GM23338 (cell line): Measurements from ENCODE around the gene LYST. TPM values are rescaled to one million over a fixed set of nuclear protein-coding genes. Genes with fewer than 3 reads are reported as not detected.

Experiments
- ATAC-seq: fragments of 200-7000 bp; cut with Tn5 transposase; 3 replicates; pipeline ENCODE4 v1.9.1; 2020
- DNase-seq: peaks from one replicate; pipeline ENCODE4 v3.0.0-alpha.2; 2015; ENCODE audit warnings: low spot score
- H2AFZ ChIP-seq: fragments of 200-600 bp; sonication (generic); 2 replicates; pipeline ENCODE4 v1.8.0; 2016; ENCODE audit warnings: antibody characterized with exemption, mild to moderate bottlenecking, moderate library complexity
- H3F3A ChIP-seq: fragments of 200-600 bp; sonication (generic); replicated peaks from 2 replicates; pipeline ENCODE4 v1.8.0; 2017; ENCODE audit warnings: antibody characterized with exemption, mixed run types, low read depth
- H3K27ac ChIP-seq: fragments of 200-600 bp; sonication (generic); 2 replicates; pipeline ENCODE4 v1.6.1; 2016; ENCODE audit warnings: low read depth
- H3K27me3 ChIP-seq: fragments of 200-600 bp; sonication (generic); 2 replicates; pipeline ENCODE4 v1.8.0; 2016; ENCODE audit warnings: mild to moderate bottlenecking, mixed run types, moderate library complexity; ENCODE audit not compliant: insufficient read depth
- H3K36me3 ChIP-seq: fragments of 200-600 bp; sonication (generic); 2 replicates; pipeline ENCODE4 v1.8.0; 2016; ENCODE audit warnings: mild to moderate bottlenecking; ENCODE audit not compliant: insufficient read depth
- H3K4me1 ChIP-seq: fragments of 200-600 bp; sonication (generic); 2 replicates; pipeline ENCODE4 v1.8.0; 2016; ENCODE audit warnings: mild to moderate bottlenecking, moderate library complexity; ENCODE audit not compliant: insufficient read depth
- H3K4me2 ChIP-seq: fragments of 200-600 bp; sonication (generic); 2 replicates; pipeline ENCODE4 v1.7.1; 2017; ENCODE audit warnings: mixed run types
- H3K4me3 ChIP-seq: fragments of 200-600 bp; sonication (generic); 2 replicates; pipeline ENCODE4 v1.6.1; 2016; ENCODE audit warnings: mixed run types
- H3K79me2 ChIP-seq: fragments of 200-600 bp; sonication (generic); replicated peaks from 2 replicates; pipeline ENCODE4 v1.8.0; 2017; ENCODE audit warnings: mild to moderate bottlenecking; ENCODE audit not compliant: insufficient read depth
- H3K9me2 ChIP-seq: fragments of 200-600 bp; sonication (generic); 2 replicates; pipeline ENCODE4 v1.8.0; 2017; ENCODE audit not compliant: insufficient read depth
- H4K20me1 ChIP-seq: fragments of 200-600 bp; sonication (generic); replicated peaks from 2 replicates; pipeline ENCODE4 v1.8.0; 2017; ENCODE audit warnings: mild to moderate bottlenecking; ENCODE audit not compliant: insufficient read depth
- H3K27ac Mint-ChIP-seq: 2 replicates; pipeline ENCODE4 v1.8.0; 2020; ENCODE audit warnings: inconsistent platforms, mild to moderate bottlenecking, moderate library complexity, mixed read lengths
- H3K27me3 Mint-ChIP-seq: 3 replicates; pipeline ENCODE4 v1.8.0; 2022; ENCODE audit warnings: low read depth, mild to moderate bottlenecking, moderate library complexity, mixed read lengths, inconsistent platforms; ENCODE audit not compliant: insufficient read depth, poor library complexity
- H3K36me3 Mint-ChIP-seq: 3 replicates; pipeline ENCODE4 v1.8.0; 2021; ENCODE audit warnings: low read depth, mild to moderate bottlenecking, inconsistent platforms, moderate library complexity, mixed read lengths
- H3K4me1 Mint-ChIP-seq: 3 replicates; pipeline ENCODE4 v1.8.0; 2020; ENCODE audit warnings: mild to moderate bottlenecking, inconsistent platforms, mixed read lengths
- H3K4me3 Mint-ChIP-seq: 3 replicates; pipeline ENCODE4 v1.8.0; 2021; ENCODE audit warnings: moderate library complexity, mild to moderate bottlenecking, inconsistent platforms, mixed read lengths
- H3K9me3 Mint-ChIP-seq: 3 replicates; pipeline ENCODE4 v1.8.0; 2020; ENCODE audit warnings: moderate library complexity, mild to moderate bottlenecking, inconsistent platforms, mixed read lengths
- EZH2phosphoT487 ChIP-seq: fragments of 200-600 bp; sonication (generic); IDR thresholded peaks from one replicate; pipeline ENCODE4 v1.8.1; 2018; ENCODE audit warnings: antibody characterized with exemption; ENCODE audit not compliant: unreplicated experiment
- POLR2AphosphoS5 ChIP-seq: IDR thresholded peaks from 2 replicates; pipeline ENCODE4 v1.6.1; 2016; ENCODE audit warnings: antibody characterized with exemption, low read depth
- ZNF114 ChIP-seq: fragments of 250-450 bp; sonication (Bioruptor Pico); IDR thresholded peaks from 2 replicates; pipeline ENCODE4 v1.5.0; 2020; ENCODE audit warnings: mild to moderate bottlenecking, moderate library complexity
- polyA plus RNA-seq: library from polyadenylated mRNA; unstranded; fragments of >200 nt; fragmentation: Nextera tagmentation; extraction: Ambion mirVana; gene quantifications from 2 replicates; pipeline ENCODE4 v1.2.1, GENCODE V29; 2016
- total RNA-seq: library from RNA; depleted of rRNA; stranded (reverse); fragments of >200 nt; shearing (Covaris generic); gene quantifications from 2 replicates; pipeline ENCODE4 v1.2.3, GENCODE V29; 2014
- TF ChIP-seq, protein P1 (sequence below): fragments of 250-450 bp; sonication (Bioruptor Pico); IDR thresholded peaks from 2 replicates; pipeline ENCODE4 v1.5.0; 2020; ENCODE audit warnings: mild to moderate bottlenecking, moderate library complexity
- TF ChIP-seq, protein P2 (sequence below): IDR thresholded peaks from 2 replicates; pipeline ENCODE4 v1.6.1; 2016; ENCODE audit warnings: antibody characterized with exemption
- TF ChIP-seq, protein P3 (sequence below): IDR thresholded peaks from one replicate; pipeline ENCODE4 v1.6.1; 2018; ENCODE audit warnings: antibody characterized with exemption; ENCODE audit not compliant: unreplicated experiment

LYST gene
- total and polyA plus RNA-seq, 2 experiments from 2014 or later, result 0.21 to 1.0 TPM

DNA sequence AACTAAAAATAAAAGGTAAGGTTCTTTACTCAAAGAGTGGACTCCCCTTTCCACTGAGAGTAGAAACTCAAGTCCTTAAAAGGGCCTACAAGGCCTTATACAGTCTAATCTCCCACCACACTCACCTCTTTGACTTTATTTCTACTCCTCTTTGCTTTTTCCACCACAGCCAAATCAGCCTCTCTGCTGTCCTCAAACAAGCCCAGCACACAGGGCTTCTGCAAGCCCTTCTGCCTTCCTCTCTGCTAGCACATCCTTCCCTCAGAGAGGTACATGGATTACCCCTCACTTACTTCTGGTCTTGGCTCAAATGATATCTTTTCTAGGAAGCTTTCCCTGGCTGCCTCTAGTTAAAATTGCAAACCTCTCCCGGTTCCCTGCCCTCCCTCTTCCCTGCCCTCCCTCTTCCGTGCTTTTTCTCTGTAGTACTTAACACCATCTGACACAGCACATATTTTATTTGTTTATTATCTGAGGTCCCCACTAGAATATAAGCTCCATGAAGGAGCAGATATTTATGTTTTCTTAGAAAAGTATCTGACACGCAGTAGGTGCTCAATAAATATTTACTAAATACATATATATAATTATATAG is 1.7 kb downstream of the LYST start:
- Mint-ChIP-seq H3K4me1 (peaks cover 13% of the 10 kb centered on the region), H3K27me3 (peaks cover 18% of the 10 kb centered on the region), H3K4me3 (no peak overlapping the region; the same call in 2 of the 3 replicates), H3K9me3 (no peaks in the 10 kb centered on the region), H3K27ac (no peak overlapping the region), H3K36me3 (no peaks in the 10 kb centered on the region)
- TF ChIP-seq POLR2AphosphoS5, result no peak
- no peak for TF ChIP-seq ZNF114
- TF ChIP-seq, protein P1, sequence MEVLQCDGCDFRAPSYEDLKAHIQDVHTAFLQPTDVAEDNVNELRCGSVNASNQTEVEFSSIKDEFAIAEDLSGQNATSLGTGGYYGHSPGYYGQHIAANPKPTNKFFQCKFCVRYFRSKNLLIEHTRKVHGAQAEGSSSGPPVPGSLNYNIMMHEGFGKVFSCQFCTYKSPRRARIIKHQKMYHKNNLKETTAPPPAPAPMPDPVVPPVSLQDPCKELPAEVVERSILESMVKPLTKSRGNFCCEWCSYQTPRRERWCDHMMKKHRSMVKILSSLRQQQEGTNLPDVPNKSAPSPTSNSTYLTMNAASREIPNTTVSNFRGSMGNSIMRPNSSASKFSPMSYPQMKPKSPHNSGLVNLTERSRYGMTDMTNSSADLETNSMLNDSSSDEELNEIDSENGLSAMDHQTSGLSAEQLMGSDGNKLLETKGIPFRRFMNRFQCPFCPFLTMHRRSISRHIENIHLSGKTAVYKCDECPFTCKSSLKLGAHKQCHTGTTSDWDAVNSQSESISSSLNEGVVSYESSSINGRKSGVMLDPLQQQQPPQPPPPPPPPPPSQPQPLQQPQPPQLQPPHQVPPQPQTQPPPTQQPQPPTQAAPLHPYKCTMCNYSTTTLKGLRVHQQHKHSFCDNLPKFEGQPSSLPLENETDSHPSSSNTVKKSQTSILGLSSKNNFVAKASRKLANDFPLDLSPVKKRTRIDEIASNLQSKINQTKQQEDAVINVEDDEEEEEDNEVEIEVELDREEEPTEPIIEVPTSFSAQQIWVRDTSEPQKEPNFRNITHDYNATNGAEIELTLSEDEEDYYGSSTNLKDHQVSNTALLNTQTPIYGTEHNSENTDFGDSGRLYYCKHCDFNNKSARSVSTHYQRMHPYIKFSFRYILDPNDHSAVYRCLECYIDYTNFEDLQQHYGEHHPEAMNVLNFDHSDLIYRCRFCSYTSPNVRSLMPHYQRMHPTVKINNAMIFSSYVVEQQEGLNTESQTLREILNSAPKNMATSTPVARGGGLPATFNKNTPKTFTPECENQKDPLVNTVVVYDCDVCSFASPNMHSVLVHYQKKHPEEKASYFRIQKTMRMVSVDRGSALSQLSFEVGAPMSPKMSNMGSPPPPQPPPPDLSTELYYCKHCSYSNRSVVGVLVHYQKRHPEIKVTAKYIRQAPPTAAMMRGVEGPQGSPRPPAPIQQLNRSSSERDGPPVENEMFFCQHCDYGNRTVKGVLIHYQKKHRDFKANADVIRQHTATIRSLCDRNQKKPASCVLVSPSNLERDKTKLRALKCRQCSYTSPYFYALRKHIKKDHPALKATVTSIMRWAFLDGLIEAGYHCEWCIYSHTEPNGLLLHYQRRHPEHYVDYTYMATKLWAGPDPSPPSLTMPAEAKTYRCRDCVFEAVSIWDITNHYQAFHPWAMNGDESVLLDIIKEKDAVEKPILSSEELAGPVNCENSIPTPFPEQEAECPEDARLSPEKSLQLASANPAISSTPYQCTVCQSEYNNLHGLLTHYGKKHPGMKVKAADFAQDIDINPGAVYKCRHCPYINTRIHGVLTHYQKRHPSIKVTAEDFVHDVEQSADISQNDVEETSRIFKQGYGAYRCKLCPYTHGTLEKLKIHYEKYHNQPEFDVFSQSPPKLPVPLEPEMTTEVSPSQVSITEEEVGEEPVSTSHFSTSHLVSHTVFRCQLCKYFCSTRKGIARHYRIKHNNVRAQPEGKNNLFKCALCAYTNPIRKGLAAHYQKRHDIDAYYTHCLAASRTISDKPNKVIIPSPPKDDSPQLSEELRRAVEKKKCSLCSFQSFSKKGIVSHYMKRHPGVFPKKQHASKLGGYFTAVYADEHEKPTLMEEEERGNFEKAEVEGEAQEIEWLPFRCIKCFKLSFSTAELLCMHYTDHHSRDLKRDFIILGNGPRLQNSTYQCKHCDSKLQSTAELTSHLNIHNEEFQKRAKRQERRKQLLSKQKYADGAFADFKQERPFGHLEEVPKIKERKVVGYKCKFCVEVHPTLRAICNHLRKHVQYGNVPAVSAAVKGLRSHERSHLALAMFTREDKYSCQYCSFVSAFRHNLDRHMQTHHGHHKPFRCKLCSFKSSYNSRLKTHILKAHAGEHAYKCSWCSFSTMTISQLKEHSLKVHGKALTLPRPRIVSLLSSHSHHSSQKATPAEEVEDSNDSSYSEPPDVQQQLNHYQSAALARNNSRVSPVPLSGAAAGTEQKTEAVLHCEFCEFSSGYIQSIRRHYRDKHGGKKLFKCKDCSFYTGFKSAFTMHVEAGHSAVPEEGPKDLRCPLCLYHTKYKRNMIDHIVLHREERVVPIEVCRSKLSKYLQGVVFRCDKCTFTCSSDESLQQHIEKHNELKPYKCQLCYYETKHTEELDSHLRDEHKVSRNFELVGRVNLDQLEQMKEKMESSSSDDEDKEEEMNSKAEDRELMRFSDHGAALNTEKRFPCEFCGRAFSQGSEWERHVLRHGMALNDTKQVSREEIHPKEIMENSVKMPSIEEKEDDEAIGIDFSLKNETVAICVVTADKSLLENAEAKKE (CRISPR knock-in tag), result no peak
- TF ChIP-seq, protein P2, sequence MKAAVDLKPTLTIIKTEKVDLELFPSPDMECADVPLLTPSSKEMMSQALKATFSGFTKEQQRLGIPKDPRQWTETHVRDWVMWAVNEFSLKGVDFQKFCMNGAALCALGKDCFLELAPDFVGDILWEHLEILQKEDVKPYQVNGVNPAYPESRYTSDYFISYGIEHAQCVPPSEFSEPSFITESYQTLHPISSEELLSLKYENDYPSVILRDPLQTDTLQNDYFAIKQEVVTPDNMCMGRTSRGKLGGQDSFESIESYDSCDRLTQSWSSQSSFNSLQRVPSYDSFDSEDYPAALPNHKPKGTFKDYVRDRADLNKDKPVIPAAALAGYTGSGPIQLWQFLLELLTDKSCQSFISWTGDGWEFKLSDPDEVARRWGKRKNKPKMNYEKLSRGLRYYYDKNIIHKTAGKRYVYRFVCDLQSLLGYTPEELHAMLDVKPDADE, result no peak
- TF ChIP-seq EZH2phosphoT487, result no peak
- TF ChIP-seq, protein P3, sequence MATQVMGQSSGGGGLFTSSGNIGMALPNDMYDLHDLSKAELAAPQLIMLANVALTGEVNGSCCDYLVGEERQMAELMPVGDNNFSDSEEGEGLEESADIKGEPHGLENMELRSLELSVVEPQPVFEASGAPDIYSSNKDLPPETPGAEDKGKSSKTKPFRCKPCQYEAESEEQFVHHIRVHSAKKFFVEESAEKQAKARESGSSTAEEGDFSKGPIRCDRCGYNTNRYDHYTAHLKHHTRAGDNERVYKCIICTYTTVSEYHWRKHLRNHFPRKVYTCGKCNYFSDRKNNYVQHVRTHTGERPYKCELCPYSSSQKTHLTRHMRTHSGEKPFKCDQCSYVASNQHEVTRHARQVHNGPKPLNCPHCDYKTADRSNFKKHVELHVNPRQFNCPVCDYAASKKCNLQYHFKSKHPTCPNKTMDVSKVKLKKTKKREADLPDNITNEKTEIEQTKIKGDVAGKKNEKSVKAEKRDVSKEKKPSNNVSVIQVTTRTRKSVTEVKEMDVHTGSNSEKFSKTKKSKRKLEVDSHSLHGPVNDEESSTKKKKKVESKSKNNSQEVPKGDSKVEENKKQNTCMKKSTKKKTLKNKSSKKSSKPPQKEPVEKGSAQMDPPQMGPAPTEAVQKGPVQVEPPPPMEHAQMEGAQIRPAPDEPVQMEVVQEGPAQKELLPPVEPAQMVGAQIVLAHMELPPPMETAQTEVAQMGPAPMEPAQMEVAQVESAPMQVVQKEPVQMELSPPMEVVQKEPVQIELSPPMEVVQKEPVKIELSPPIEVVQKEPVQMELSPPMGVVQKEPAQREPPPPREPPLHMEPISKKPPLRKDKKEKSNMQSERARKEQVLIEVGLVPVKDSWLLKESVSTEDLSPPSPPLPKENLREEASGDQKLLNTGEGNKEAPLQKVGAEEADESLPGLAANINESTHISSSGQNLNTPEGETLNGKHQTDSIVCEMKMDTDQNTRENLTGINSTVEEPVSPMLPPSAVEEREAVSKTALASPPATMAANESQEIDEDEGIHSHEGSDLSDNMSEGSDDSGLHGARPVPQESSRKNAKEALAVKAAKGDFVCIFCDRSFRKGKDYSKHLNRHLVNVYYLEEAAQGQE, result no peak
- Histone ChIP-seq H3K36me3 (no peaks in the 10 kb centered on the region), H3K27ac (no peak overlapping the region), H4K20me1 (no peaks in the 10 kb centered on the region), H3K4me3 (no peak overlapping the region), H3K79me2 (no peaks in the 10 kb centered on the region), H2AFZ (no peak overlapping the region), H3K27me3 (peaks cover 27% of the 10 kb centered on the region), H3K9me2 (no peaks in the 10 kb centered on the region), H3F3A (peaks cover 5% of the 10 kb centered on the region; the same call in 1 of the 2 replicates), H3K4me1 (peaks cover 8% of the 10 kb centered on the region; the same call in 1 of the 2 replicates), H3K4me2 (peak overlapping the region; percentile 94; the same call in 1 of the 2 replicates)
- DNase-seq (no peak), ATAC-seq (no peak)
